Anterior cingulate cortex (tissue), 58 donors: ENCODE data around the gene GRIN1.

Experiments used
- DNase-seq, 58 donors: peaks; one replicate each; lab custom pipeline; 2025; lab: John Stamatoyannopoulos, UW

GRIN1 gene

DNA sequence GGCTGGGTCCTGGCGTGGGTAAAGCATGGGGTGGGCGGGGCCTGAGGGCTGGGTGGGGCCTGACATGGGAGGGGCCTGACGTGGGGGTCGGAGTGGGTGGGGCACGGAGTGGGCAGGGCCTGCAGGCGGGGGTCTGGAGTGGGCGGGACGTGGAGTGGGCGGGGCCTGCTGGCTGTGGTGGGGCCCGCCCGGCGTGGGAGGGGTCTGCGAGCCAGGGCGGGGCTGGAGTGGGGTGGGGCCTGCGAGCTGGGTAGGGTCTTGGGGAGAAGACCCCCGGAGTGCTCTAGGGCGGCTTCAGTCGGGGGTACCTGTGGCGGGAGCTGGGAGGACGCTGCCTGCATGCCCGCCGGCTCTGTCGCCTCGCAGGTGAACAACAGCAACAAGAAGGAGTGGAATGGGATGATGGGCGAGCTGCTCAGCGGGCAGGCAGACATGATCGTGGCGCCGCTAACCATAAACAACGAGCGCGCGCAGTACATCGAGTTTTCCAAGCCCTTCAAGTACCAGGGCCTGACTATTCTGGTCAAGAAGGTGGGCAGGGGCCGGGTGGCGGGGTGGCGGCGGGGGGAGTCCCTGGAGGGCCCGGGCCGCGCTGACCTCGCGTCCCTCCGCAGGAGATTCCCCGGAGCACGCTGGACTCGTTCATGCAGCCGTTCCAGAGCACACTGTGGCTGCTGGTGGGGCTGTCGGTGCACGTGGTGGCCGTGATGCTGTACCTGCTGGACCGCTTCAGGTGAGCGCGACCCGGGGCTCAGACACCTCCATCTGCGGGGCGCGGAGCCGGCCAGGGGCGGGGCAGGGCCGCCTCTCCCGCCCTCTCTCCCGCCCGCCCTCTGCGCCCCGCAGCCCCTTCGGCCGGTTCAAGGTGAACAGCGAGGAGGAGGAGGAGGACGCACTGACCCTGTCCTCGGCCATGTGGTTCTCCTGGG, 22.9 kb downstream of the GRIN1 start:
- DNase-seq = peak in 1 of 58 donors; percentile 54

DNA sequence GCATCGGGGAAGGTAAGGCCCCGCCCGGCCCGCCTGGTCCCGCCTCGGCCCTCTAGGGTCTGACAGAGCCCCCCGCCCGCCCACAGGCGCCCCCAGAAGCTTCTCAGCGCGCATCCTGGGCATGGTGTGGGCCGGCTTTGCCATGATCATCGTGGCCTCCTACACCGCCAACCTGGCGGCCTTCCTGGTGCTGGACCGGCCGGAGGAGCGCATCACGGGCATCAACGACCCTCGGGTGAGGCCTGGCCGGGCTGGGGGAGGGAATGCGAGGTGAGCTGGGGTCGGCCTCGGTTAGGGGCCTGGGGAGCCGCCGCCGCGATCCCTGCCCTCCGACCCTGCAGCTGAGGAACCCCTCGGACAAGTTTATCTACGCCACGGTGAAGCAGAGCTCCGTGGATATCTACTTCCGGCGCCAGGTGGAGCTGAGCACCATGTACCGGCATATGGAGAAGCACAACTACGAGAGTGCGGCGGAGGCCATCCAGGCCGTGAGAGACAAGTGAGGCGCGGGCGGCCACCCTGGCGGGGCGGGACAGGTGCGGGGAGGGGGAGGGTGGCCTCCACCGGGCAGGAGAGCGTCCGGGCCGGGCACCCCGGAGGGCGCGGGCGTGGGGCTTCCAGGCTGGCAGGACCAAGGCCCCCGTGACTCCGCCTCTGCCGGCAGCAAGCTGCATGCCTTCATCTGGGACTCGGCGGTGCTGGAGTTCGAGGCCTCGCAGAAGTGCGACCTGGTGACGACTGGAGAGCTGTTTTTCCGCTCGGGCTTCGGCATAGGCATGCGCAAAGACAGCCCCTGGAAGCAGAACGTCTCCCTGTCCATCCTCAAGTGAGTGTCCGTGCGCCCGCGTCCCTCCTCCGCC, 23.8 kb downstream of the GRIN1 start:
- no peak for DNase-seq

DNA sequence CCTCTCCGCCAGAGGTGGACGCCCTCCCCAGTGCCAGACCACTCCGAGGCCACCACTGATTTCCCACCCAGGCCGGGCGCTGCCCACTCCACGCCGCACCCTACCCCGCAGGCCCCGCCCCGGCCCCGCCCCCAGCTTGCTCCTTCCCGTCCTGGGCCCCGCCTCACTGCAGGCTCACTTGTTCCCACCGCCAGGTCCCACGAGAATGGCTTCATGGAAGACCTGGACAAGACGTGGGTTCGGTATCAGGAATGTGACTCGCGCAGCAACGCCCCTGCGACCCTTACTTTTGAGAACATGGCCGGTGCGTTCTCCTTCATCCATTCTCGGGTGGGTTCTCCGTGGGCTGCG, 24.4 kb downstream of the GRIN1 start:
- no peak for DNase-seq

DNA sequence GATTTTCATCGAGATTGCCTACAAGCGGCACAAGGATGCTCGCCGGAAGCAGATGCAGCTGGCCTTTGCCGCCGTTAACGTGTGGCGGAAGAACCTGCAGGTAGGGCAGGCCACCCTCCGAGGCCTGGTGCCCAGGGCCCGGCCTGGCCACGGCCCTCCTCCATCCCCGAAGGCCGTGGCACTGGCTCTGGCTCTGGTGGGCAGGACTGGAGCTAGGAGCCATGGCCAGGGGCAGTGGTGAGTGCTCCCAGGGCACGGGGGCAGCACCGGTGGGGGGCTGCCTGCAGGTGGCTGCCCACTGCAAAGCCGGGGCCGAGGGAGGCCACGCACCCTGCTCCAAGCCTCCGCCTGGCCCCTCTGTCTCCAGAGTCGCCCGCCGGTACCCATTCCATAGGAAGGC, 24.9 kb downstream of the GRIN1 start:
- DNase-seq = no peak

DNA sequence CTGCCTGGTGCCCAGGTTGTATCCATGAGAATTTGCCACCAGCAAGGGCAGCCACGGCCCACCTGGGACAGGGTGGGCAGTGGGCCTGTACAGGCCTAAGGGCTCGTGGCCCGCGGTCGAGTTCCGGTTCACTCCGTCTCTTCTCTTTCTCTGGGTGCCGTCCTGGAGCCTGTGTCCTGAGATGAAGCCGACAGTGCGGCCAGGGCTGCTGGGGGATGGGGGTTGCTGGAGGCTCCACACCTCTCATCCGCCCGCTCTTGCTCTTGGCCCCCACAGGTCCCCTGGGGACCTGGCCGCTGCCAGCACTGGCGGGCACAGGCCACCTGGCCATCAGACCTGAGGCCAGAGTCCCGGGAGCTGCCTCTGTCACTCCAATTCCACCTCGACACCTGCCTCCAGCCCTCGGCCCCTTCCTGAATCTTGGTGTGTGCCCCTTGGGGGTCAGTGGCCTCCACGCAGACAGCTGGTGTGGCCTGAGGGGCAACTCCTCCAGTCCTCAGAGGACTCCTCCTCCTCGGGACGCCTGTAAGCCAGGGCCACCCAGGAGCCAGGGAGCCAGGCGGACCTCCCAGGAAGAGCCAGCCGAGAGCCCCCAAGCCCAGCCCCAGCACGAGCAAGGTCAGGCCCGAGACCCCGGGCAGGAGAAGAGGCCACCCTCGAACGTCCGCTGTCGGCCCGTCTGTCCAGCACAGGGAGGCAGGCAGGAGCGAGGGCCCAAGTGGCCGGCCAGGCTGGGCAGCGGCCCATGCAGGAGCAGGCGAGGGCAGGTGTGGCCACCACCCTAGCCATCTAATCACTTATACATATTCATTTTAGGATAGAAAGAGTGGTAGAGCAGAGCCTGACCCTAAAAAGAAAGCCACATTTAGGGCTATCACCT, 25.7 kb downstream of the GRIN1 start:
- no peak for DNase-seq

DNA sequence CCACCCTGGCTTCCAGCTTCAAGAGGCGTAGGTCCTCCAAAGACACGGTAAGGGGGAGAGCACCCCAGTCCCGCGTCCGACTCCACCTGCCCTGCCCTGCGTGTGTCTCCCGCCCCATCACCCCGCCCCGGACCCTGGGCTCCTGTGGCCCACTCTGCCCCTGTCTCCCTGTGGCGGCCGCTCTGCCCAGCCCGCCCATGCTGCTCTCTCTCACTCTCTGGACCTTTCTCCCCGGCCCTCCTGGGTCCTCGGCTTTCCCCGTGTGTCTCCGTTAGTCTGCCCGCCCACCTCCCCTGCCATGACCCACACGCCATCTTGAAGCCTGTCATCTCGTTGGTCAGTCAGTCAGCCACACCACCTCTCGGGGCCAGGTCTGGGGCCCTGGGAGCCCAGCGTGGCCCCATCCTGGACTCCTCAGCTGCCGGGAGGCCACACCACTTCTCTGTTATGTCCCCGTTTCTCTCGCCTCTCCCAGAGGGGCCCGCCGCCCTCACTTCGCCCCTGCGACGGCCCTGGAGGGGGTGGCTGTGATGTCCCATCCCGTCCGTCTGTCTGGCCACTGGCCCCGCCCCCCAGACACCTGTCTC, 26.4 kb downstream of the GRIN1 start:
- no peak for DNase-seq

DNA sequence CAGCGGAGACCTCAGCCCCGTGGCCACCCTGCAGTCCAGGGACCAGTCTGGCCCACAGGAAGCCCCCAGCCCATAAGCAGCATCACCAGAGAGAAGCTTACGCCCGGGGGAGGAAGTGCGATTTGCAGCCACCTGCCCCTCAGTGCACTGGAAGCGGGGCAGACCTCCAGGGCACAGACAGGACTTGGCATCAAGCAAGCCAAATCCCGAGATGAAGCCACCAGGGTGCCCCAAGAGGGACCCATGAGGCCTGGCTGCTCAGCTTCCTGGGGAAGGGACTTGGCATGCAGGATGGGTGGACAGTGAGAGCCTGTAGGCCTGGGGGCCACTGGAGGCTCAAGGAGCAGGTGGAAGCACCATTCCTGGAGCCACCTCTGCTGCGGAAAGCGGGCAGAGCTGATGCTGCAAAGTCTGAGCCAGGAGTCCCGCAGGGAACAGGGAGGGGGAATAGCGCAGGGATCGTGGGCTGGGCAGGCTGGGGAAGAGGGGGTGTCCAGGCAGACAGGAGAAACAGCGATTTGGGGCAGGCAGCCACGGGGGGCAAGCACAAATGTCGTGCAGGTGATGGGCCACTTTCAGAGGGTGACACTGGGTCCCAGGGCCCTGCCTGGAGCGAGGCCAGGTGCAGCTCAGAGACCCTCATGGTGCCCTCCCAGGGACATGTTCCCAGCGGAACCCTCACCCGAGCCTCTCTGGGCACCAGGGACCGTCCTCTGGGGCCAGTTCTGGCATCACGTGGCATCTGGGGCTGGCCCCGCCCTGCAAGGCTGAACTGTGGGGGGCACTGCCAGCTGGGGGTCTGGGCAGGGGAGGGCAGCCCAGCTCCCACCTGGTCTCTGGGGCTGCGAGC, 27.7 kb downstream of the GRIN1 start:
- peak in 14 of 58 donors; percentile 20 to 57 (median 36) for DNase-seq

DNA sequence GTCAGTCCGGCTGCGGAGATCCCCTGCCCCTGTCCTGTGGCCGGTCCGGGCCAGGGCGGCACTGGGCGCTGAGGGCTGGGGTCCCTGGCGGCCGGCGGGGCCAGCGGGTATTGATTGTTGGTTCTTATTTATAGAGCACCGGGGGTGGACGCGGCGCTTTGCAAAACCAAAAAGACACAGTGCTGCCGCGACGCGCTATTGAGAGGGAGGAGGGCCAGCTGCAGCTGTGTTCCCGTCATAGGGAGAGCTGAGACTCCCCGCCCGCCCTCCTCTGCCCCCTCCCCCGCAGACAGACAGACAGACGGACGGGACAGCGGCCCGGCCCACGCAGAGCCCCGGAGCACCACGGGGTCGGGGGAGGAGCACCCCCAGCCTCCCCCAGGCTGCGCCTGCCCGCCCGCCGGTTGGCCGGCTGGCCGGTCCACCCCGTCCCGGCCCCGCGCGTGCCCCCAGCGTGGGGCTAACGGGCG, 28.4 kb downstream of the GRIN1 start:
- DNase-seq = peak in 17 of 58 donors; percentile 19 to 69 (median 37)

DNA sequence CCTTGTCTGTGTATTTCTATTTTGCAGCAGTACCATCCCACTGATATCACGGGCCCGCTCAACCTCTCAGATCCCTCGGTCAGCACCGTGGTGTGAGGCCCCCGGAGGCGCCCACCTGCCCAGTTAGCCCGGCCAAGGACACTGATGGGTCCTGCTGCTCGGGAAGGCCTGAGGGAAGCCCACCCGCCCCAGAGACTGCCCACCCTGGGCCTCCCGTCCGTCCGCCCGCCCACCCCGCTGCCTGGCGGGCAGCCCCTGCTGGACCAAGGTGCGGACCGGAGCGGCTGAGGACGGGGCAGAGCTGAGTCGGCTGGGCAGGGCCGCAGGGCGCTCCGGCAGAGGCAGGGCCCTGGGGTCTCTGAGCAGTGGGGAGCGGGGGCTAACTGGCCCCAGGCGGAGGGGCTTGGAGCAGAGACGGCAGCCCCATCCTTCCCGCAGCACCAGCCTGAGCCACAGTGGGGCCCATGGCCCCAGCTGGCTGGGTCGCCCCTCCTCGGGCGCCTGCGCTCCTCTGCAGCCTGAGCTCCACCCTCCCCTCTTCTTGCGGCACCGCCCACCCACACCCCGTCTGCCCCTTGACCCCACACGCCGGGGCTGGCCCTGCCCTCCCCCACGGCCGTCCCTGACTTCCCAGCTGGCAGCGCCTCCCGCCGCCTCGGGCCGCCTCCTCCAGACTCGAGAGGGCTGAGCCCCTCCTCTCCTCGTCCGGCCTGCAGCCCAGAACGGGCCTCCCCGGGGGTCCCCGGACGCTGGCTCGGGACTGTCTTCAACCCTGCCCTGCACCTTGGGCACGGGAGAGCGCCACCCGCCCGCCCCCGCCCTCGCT, 29.0 kb downstream of the GRIN1 start:
- peak in 6 of 58 donors; percentile 27 to 71 (median 42) for DNase-seq

DNA sequence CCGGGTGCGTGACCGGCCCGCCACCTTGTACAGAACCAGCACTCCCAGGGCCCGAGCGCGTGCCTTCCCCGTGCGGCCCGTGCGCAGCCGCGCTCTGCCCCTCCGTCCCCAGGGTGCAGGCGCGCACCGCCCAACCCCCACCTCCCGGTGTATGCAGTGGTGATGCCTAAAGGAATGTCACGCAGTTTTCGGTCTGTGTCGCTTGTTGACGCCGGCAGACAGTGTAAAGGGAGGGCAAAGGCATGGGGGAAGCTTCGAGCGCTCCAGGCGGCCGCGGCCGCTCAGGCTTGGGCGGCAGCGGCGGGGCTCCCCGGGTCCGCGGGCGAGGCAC, 29.6 kb downstream of the GRIN1 start:
- peak in 17 of 58 donors; percentile 24 to 72 (median 46) for DNase-seq

DNA sequence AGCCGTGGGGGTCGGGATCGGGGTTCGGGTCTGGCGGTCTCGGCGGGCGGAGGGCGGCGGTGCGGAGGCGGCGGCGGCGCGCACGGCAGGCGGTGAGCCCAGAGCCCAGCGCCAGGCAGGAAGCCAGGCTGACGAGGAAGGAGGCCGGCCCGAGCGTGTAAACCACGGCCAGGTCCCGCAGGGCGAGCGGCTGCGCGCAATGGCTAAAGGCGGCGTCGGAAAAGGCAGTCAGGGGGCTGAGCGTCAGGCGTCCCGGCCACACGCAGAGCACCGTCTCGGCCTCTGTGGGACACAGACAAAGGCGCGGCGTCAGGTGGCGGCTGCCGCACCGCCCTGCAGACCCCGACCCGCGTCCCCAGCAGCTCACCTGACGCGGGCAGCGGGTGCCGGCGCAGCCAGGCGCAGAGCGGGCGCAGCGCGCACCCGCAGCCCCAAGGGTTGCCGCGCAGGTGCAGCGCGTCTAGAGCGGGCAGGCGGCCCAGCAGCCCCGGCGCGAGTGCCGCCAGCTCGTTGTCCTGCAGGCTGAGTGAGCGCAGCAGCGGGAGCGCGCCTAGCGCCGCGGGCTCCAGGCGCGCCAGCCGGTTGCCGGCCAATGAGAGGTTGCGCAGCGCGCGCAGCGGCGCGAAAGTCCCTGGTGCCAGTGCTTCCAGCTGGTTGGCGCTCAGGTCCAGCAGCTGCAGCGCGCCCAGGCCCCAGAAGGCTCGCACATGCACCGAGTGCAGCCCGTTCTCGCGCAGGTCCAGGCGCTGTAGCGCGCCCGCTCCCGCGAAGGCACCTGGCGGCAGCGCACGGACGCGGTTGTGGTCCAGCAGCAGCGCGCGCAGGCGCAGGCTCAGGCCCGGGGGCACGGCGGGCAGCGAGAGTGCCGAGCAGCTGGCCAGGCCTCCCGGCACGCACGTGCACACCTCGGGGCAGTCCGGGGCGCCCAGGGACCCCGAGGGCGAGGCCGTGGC, 30.2 kb downstream of the GRIN1 start:
- DNase-seq = peak in 32 of 58 donors; percentile 17 to 78 (median 48)

DNA sequence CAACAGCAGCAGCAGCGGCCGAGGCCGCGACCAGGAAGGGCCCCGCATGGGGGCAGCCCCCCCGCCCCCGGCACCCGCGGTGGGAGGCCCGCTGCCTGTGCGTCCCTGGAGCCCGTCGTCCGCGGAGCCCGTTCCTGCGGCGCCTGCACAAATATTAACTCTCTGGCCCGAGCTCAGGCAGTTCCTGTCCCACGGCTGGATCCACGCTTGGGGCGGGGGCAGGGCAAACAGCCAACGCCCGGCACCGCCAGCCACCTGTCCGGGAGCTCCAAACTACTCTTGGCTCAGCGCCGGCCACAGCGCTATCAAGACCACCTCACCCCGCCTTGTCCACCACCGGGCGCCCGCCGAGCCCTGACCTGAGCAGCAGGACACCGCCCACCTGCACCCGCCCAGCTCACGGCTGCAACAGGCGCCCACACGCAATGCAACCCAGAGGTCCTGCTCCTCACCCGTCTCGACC, 31.0 kb downstream of the GRIN1 start, which contains the start of gene LRRC26:
Gene LRRC26, minus strand, starts transcription at position 156 of the 463 bp plus-strand sequence. Its CDS starts 108 bp downstream, at position 48.
- no peak for DNase-seq

DNA sequence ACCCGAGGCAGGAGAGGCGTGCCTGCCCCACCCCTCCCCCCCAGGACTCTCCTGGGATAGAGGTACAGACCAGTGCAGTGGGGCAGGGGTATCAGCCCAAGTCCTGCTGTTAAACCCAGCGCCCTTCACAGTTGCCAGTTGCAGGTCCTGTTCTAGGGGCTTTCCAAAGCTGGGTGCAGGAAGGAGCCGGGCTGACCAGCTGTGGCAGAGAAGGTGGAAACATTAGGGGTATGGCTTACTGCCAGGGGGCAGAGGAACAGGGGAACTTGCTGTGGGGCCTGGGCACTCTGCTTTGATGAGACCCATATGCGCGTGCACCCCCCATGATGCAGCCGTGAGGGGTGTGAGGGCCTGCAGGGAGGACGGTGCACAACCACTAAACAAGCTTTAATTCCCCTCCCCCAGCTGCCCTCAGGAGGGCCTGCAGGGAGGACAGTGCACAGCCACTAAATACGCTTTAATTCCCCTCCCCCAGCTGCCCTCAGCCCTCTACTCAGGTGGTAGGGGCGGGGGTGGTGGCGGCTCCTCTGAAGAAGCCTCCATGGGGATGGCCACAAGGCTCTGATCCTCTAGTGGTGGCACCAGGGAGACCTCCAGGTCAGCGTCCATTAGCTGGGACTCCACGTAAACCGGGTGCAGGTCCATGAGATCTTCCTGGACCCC, 31.7 kb downstream of the GRIN1 start:
- no peak for DNase-seq

DNA sequence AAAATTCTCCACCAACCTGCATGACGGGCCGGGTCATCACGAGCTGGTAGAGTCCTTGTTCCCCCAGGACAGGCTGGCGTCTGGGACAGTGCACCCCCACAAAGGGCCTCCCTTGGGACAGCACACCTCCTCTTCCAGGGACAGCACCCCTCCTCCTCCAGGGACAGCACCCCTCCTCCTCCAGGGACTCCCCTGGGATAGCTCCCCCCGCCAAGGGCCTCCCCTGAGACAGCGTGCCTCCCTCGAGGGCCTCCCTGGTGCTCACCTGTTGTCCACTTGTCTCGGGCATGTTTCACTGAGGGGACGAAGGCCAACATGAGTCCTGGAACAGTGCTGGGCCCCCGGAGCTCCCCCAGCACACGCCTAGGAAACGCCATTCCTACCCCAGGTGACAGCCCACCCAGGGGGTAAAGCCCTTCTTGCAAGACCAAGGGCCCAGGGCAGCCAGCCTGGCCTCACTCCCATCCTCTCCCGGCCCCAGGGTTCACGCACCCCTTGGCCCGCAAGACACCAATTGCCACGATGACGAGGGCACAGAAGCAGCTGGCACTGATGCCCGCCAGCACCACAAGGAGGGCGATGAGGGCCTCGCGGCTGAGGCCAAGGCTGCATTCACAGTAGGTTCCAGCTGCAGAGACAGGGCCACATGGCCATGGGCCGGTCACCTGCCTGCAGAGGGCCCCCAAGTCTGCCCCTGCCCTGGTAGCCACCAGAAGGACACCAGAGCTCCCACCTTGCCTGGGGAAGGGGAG, 32.4 kb downstream of the GRIN1 start:
- no peak for DNase-seq
